Kidney (tissue), 14 donors: ENCODE data around the gene PFKFB3. TPM values are rescaled to one million over a fixed set of nuclear protein-coding genes. Genes with fewer than 3 reads are reported as not detected.
"Not testable (repeated sequence)": the region's sequence is repeated elsewhere in the genome, so short reads cannot be mapped to it uniquely, and the experiment has no call there.

Experiments
- DNase-seq, 5 donors: peaks; one replicate each; pipeline ENCODE4 v3.0.0-alpha.2; 2013 to 2020
- FAIRE-seq: peaks from 2 replicates; lab custom pipeline; 2012; peaks lifted over from hg19 to GRCh38; lab: Jason Lieb, UNC
- H3K27ac ChIP-seq, 2 donors: one replicate each; pipeline ENCODE4 v1.7.0; 2013; ENCODE audit warnings: low read depth in 2 of 2, low read length in 2 of 2, inconsistent platforms in 1 of 2
- H3K27me3 ChIP-seq: one replicate; pipeline ENCODE4 v1.7.1; 2013; ENCODE audit warnings: low read length, inconsistent platforms; ENCODE audit not compliant: control insufficient read depth, insufficient read depth
- H3K36me3 ChIP-seq, 3 donors: one replicate each; pipeline versions ENCODE4 v1.7.0 to v1.7.1; 2013; ENCODE audit warnings: low read length in 3 of 3, control low read depth in 1 of 3, inconsistent platforms in 1 of 3; ENCODE audit not compliant: insufficient read depth in 3 of 3, control insufficient read depth in 2 of 3
- H3K4me1 ChIP-seq, 3 donors: one replicate each; pipeline versions ENCODE4 v1.7.0 to v1.7.1; 2013; ENCODE audit warnings: low read length in 3 of 3, inconsistent platforms in 1 of 3, low read depth in 1 of 3; ENCODE audit not compliant: control insufficient read depth in 2 of 3, insufficient read depth in 2 of 3
- H3K4me3 ChIP-seq, 3 donors: one replicate each; pipeline versions ENCODE4 v1.7.0 to v1.8.1; 2013; ENCODE audit warnings: low read length in 3 of 3, control low read depth in 1 of 3, inconsistent platforms in 1 of 3
- H3K9ac ChIP-seq, 3 donors: one replicate each; pipeline versions ENCODE4 v1.7.0 to v1.7.1; 2013; ENCODE audit warnings: low read length in 3 of 3, control low read depth in 1 of 3, inconsistent platforms in 1 of 3
- H3K9me3 ChIP-seq, 3 donors: one replicate each; pipeline versions ENCODE4 v1.7.0 to v1.7.1; 2013; ENCODE audit warnings: low read length in 3 of 3, control low read depth in 1 of 3, inconsistent platforms in 1 of 3; ENCODE audit not compliant: control insufficient read depth in 2 of 3, insufficient read depth in 1 of 3
- intact Hi-C: fragments of 100-400 bp; cut with DNase I; formaldehyde crosslinking; loops from one replicate; pipeline ENCODE4 v1.11.1; 2022
- polyA plus RNA-seq: library from polyadenylated mRNA; stranded (reverse); fragments of 350-450 nt; fragmentation: Illumina TruSeq; extraction: RNeasy Lipid Tissue Mini Kit (QIAGEN cat#74804); gene quantifications from one replicate; pipeline ENCODE4 v1.2.3, GENCODE V29; 2014; ENCODE audit warnings: low read depth, low replicate concordance; ENCODE audit not compliant: insufficient read depth
- total RNA-seq: library from RNA; stranded (reverse); fragmentation: NEBNext Ultra II Directional; extraction: Animal tissue kit (Norgen Biotek cat#: 25700); gene quantifications from one replicate; pipeline ENCODE4 v1.2.1, GENCODE V29; 2021
- TF ChIP-seq, protein P1 (sequence below): IDR thresholded peaks from 3 replicates; pipeline ENCODE4 v1.5.1; 2012; ENCODE audit warnings: mild to moderate bottlenecking, moderate library complexity, borderline replicate concordance; ENCODE audit not compliant: insufficient read depth; ENCODE audit errors: extremely low read depth
- donor health status: control.
- donor health status: control.
- donor health status: control.
- donor health status: control.
- donor health status: control.
- donor health status: DM: yes; HTN: yes; CAD: no.
- donor health status: Normal renal cell carcinoma (clear cell type).

The PFKFB3 gene
- total and polyA plus RNA-seq, 2 donors from 2014 or later, result 34.9 to 141 TPM

DNA sequence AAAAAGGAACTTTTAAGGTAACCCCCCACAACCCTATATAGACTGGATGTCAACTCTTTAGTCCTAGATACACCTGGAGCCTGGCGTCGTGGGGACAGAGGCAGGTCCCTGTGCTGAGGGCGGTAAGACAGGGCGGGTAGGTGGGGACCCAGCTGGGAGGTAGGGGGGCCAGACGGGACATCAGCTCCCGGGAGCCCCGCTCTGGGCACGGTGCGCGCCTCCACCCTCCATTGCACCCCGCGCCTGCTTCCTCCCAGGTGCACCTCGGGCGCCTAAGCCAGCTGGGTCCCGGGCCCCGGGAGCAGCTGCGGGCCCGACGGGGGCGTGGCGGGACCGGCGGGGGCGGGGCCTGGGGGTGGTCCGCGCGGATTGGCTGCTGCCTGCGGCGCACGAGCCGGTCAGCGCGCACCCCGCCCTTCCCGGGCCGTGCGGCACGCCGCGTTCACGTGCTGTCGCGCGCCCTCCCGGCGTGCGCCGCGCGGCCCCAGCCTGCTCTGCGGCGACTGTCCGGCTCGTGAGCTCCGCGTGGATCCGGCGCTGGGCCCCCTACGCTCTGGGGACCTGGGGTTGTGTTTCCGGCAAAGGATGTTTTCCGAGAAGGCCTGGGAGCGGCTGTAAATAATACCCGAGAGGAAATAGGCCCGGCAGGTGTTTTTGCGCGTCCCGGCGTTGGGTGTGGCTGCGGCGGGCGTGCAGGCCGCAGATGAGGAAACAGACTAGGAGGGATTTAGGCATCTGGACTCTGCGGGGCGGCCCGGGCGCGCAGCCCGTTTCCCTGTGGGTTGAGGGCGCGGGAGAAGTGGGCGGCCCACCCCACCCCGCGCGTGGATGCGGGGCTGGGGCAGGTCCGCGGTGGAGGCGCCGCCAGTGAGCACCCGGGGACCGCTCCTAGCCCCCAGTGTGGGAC lies 39.1 kb upstream of the PFKFB3 start:
- H3K27ac ChIP-seq, result peak overlapping the region; percentile 81 to 92
- H3K4me1 ChIP-seq, result peaks cover 0 to 6% (median 0%) of the 10 kb centered on the region in 3 donors
- DNase-seq (peak; percentile 90 to 97 (median 94)), FAIRE-seq (no peak)
- intact Hi-C loops, result no loop called here
- TF ChIP-seq, protein P1, sequence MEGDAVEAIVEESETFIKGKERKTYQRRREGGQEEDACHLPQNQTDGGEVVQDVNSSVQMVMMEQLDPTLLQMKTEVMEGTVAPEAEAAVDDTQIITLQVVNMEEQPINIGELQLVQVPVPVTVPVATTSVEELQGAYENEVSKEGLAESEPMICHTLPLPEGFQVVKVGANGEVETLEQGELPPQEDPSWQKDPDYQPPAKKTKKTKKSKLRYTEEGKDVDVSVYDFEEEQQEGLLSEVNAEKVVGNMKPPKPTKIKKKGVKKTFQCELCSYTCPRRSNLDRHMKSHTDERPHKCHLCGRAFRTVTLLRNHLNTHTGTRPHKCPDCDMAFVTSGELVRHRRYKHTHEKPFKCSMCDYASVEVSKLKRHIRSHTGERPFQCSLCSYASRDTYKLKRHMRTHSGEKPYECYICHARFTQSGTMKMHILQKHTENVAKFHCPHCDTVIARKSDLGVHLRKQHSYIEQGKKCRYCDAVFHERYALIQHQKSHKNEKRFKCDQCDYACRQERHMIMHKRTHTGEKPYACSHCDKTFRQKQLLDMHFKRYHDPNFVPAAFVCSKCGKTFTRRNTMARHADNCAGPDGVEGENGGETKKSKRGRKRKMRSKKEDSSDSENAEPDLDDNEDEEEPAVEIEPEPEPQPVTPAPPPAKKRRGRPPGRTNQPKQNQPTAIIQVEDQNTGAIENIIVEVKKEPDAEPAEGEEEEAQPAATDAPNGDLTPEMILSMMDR, result no peak
- peak overlapping the region; percentile 67 to 93 (median 73) for H3K9ac ChIP-seq
- H3K36me3 ChIP-seq, result peaks cover 0 to 2% (median 0%) of the 10 kb centered on the region in 3 donors
- no peaks in the 10 kb centered on the region for H3K27me3 ChIP-seq
- H3K9me3 ChIP-seq, result no peaks in the 10 kb centered on the region
- peak overlapping the region; percentile 62 to 84 (median 82) for H3K4me3 ChIP-seq

DNA sequence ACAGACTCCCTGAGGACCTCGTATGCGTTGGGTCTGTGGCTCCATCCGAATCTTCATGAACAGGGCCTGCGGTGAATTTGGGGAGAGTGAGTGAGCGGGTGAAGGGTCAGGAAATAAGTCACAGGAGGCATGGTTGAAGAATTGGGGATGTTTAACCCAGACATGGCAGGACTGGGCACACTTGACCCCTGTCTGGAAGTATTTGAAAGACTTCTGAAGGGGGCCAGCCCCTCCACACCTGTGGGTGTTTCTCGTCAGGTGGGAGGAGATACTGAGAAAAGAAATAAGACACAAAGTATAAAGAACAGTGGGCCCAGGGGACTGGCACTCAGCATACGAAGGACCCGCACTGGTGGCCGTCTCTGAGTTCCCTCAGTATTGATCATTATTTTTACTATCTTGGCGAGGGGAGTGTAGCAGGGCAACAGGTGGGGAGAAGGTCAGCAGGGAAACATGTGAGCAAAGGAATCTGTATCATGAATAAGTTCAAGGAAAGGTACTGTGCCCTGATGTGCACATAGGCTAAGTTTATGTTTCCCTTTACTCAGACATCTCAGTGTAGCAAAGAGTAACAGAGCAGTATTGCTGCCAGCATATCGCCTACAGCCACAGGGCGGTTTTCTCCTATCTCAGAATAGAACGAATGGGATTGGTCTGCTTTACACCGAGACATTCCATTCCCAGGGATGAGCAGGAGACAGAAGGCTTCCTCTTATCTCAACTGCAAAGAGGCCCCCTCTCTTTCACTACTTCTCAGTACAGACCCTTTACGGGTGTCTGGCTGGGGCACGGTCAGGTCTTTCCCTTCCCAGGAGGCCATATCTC lies 38.2 kb upstream of the PFKFB3 start:
- no peaks in the 10 kb centered on the region for H3K27me3 ChIP-seq
- intact Hi-C loops, result no loop called here
- H3K4me1 ChIP-seq, result peaks cover 0 to 6% (median 0%) of the 10 kb centered on the region in 3 donors
- TF ChIP-seq, protein P1, result no peak
- H3K4me3 ChIP-seq, result peak overlapping the region; percentile 62 to 84 (median 82)
- H3K9ac ChIP-seq, result peak overlapping the region; percentile 67 to 93 (median 73)
- peak overlapping the region; percentile 81 to 92 for H3K27ac ChIP-seq
- no peaks in the 10 kb centered on the region for H3K9me3 ChIP-seq
- DNase-seq, result no peak
- peaks cover 0 to 2% (median 0%) of the 10 kb centered on the region in 3 donors for H3K36me3 ChIP-seq
- no peak for FAIRE-seq

DNA sequence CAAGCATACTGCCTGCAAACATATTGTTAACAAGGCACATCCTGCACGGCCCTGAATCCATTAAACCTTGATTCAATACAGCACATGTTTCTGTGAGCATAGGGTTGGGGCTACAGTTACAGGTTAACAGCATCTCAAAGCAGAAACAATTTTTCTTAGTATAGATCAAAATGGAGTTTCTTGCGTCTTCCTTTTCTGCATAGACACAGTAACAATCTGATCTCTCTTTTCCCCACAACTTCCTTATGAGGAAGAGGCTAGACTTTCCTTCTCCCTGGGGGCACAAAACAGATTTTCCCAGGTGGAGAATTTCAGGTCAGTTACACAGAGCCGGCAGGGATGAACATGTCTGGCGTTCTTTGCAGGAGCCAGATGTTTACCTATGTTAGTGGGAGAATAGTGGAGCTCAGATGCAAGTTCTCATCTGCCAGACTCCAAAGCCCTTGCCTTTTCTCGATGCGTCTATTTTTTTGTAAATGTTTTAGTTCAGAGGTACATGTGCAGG lies 37.5 kb upstream of the PFKFB3 start:
- TF ChIP-seq, protein P1, result no peak
- H3K36me3 ChIP-seq, result peaks cover 0 to 2% (median 0%) of the 10 kb centered on the region in 3 donors
- H3K4me1 ChIP-seq, result peaks cover 0 to 8% (median 7%) of the 10 kb centered on the region in 3 donors
- H3K9ac ChIP-seq, result no peak overlapping the region
- FAIRE-seq (no peak), DNase-seq (no peak)
- no peak overlapping the region for H3K4me3 ChIP-seq
- intact Hi-C loops, result no loop called here
- no peak overlapping the region for H3K27ac ChIP-seq
- H3K9me3 ChIP-seq, result no peaks in the 10 kb centered on the region
- no peaks in the 10 kb centered on the region for H3K27me3 ChIP-seq

DNA sequence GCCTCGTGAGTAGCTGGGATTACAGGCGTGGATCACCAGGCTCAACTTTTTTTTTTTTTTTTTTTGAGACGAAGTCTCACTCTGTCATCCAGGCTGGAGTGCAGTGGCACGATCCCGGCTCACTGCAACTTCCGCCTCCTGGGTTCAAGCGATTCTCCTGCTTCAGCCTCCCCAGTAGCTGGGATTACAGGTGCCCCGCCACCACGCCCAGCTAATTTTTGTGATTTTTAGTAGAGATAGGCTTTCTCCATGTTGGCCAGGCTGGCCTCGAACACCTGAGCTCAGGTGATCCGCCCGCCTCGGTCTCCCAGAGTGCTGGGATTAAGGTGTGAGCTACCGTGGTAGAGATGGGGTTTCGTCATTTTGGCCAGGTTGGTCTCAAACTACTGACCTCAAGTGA lies 36.8 kb upstream of the PFKFB3 start:
- intact Hi-C loops, H3K9ac ChIP-seq, H3K27me3 ChIP-seq, DNase-seq, H3K36me3 ChIP-seq, FAIRE-seq, H3K27ac ChIP-seq, H3K4me1 ChIP-seq, H3K9me3 ChIP-seq, H3K4me3 ChIP-seq: not testable (repeated sequence)
